Lung (tissue), 12 donors: ENCODE measurements around the gene DOC2B. TPM values are rescaled to one million over a fixed set of nuclear protein-coding genes. Genes with fewer than 3 reads are reported as not detected.
"Not testable (repeated sequence)": the region's sequence is repeated elsewhere in the genome, so short reads cannot be mapped to it uniquely, and the experiment has no call there.

ENCODE experiments used
- ATAC-seq: fragments of 200-7000 bp; cut with Tn5 transposase; one replicate; pipeline ENCODE4 v1.9.1; 2020; ENCODE audit warnings: moderate number of reproducible peaks; ENCODE audit not compliant: insufficient read depth, low FRiP score
- DNase-seq, 3 donors: peaks; one replicate each; pipeline ENCODE4 v3.0.0-alpha.2; 2013 to 2017
- H3K27ac ChIP-seq, 2 donors: one replicate each; pipeline ENCODE4 v1.5.1; 2013; ENCODE audit warnings: mild to moderate bottlenecking in 2 of 2, moderate library complexity in 2 of 2, control low read depth in 1 of 2, inconsistent platforms in 1 of 2, low read depth in 1 of 2, low read length in 1 of 2
- H3K27me3 ChIP-seq, 3 donors: one replicate each; pipeline ENCODE4 v1.5.1; 2013; ENCODE audit warnings: low read length in 2 of 3; ENCODE audit not compliant: control insufficient read depth in 3 of 3, insufficient read depth in 3 of 3
- H3K36me3 ChIP-seq, 4 donors: one replicate each; pipeline ENCODE4 v1.5.1; 2013; ENCODE audit warnings: low read length in 4 of 4, mild to moderate bottlenecking in 1 of 4, moderate library complexity in 1 of 4; ENCODE audit not compliant: control insufficient read depth in 4 of 4, insufficient read depth in 4 of 4
- H3K4me1 ChIP-seq, 5 donors: one replicate each; pipeline ENCODE4 v1.5.1; 2013; ENCODE audit warnings: low read length in 5 of 5, mild to moderate bottlenecking in 2 of 5, moderate library complexity in 1 of 5; ENCODE audit not compliant: control insufficient read depth in 5 of 5, insufficient read depth in 5 of 5
- H3K4me3 ChIP-seq: one replicate; pipeline ENCODE4 v1.5.1; 2013; ENCODE audit warnings: mild to moderate bottlenecking, control low read depth, moderate library complexity
- H3K9ac ChIP-seq, 2 donors: one replicate each; pipeline ENCODE4 v1.5.1; 2013; ENCODE audit warnings: low read length in 2 of 2, control low read depth in 1 of 2; ENCODE audit not compliant: insufficient read depth in 1 of 2
- H3K9me3 ChIP-seq, 4 donors: one replicate each; pipeline ENCODE4 v1.5.1; 2013; ENCODE audit warnings: low read length in 3 of 4, mild to moderate bottlenecking in 1 of 4, moderate library complexity in 1 of 4; ENCODE audit not compliant: control insufficient read depth in 4 of 4, insufficient read depth in 3 of 4
- CTCF ChIP-seq: IDR thresholded peaks from 2 replicates; pipeline ENCODE4 v1.5.1; 2012; ENCODE audit warnings: mild to moderate bottlenecking; ENCODE audit errors: control extremely low read depth, extremely low read depth
- WGBS, 2 donors: extraction: QIAGEN DNeasy Blood & Tissue Kit; methylation state at CpG; one replicate each; pipeline ENCODE4 v1.1.7; 2013; 5-methylcytosine and 5-hydroxymethylcytosine counted together
- polyA plus RNA-seq, 2 donors: library from polyadenylated mRNA; stranded (reverse); fragments of 200-250 nt; gene quantifications; one replicate each; pipeline ENCODE4 v1.2.1, GENCODE V29; 2013
- total RNA-seq, 2 donors: library from RNA; depleted of rRNA in 1 of 2; stranded (reverse); fragments of >200 nt in 1 of 2; gene quantifications; one replicate each; pipeline ENCODE4 v1.2.1, GENCODE V29; 2014 to 2021
- donor health status: control.
- donor health status: control.
- donor health status: Bipolar disorder and iron deficiency.
- donor health status: healthy.
- donor health status: DM: yes; HTN: yes; CAD: no.

DOC2B gene
- total and polyA plus RNA-seq, 4 donors: 3.0 to 7.5 (median 5.3) TPM

GRCh38 chr17:134332-134785 lies 47.1 kb downstream of the DOC2B start:
- H3K4me1 ChIP-seq, H3K4me3 ChIP-seq, H3K9me3 ChIP-seq, H3K27me3 ChIP-seq, H3K9ac ChIP-seq, H3K36me3 ChIP-seq, H3K27ac ChIP-seq, DNase-seq: not testable (repeated sequence)
- 67 to 85% methylated on average over 9 to 13 of the region's 25 CpGs for WGBS, 2 donors
- peak; percentile 66 for ATAC-seq

- H3K9me3 ChIP-seq, DNase-seq, H3K36me3 ChIP-seq, H3K9ac ChIP-seq, H3K27me3 ChIP-seq, ATAC-seq, H3K4me3 ChIP-seq, H3K4me1 ChIP-seq, H3K27ac ChIP-seq: not testable (repeated sequence)
- WGBS, 2 donors: 87 to 96% methylated on average over 13 to 20 of the region's 40 CpGs
Measured at GRCh38 chr17:133932-134331, 47.5 kb downstream of the DOC2B start.

GRCh38 chr17:118339-118917 lies 63.0 kb downstream of the DOC2B start:
- not testable (repeated sequence) for H3K4me1 ChIP-seq, H3K27me3 ChIP-seq, H3K36me3 ChIP-seq, ATAC-seq, H3K9ac ChIP-seq, H3K9me3 ChIP-seq, H3K27ac ChIP-seq, H3K4me3 ChIP-seq
- peak; percentile 49 for TF ChIP-seq CTCF
- peak in 2 of 3 donors; percentile 35 to 60 for DNase-seq
- 1 to 2% methylated on average over 14 to 19 of the region's 20 CpGs for WGBS, 2 donors

- peak in 2 of 3 donors; percentile 2 to 11 for DNase-seq
- not testable (repeated sequence) for ATAC-seq, H3K9me3 ChIP-seq, H3K4me1 ChIP-seq, H3K4me3 ChIP-seq, H3K27ac ChIP-seq, H3K27me3 ChIP-seq, H3K9ac ChIP-seq, H3K36me3 ChIP-seq
- no CpG with 5 or more reads among the region's 5 CpGs for WGBS, 2 donors
Measured at GRCh38 chr17:113111-113510, 68.3 kb downstream of the DOC2B start.

Other genes with a start within 250 kb of the DOC2B start
- gene SCGB1C2, start 44.1 kb downstream of the DOC2B start, total RNA-seq: not detected
- gene SCGB1C2, start 44.1 kb downstream of the DOC2B start, polyA plus RNA-seq: not detected
- gene RPH3AL, start 171.2 kb upstream of the DOC2B start, total RNA-seq: 10 to 100 TPM; 21.1 to 76.6 TPM
- gene RPH3AL, start 171.2 kb upstream of the DOC2B start, polyA plus RNA-seq: 10 to 100 TPM; 19.5 to 22.1 TPM